H1 (cell line): ENCODE results near the gene IQCE. TPM values are rescaled to one million over a fixed set of nuclear protein-coding genes. Genes with fewer than 3 reads are reported as not detected.

Source experiments
- polyA plus RNA-seq, 7 experiments: library from polyadenylated mRNA; depleted of rRNA in 3 of 7; stranded (reverse) in 5 of 7; unstranded in 2 of 7; fragments of >200 nt in 5 of 7; fragments of 200-250 nt in 2 of 7; gene quantifications; 1 replicate in 5 of 7; 2 replicates in 1 of 7; 4 replicates in 1 of 7; pipeline versions ENCODE4 v1.2.1 to v1.2.3, GENCODE V29; 2011 to 2013; ENCODE audit warnings: missing spikeins in 2 of 7, mixed read lengths in 2 of 7
- total RNA-seq: library from RNA; stranded (reverse); fragmentation: NEBNext Ultra II Directional; extraction: Animal tissue kit (Norgen Biotek cat#: 25700); gene quantifications from 2 replicates; pipeline ENCODE4 v1.2.1, GENCODE V29; 2021
- TF ChIP-seq, protein P1 (sequence below): IDR thresholded peaks from 2 replicates; pipeline ENCODE4 v1.6.1; 2011; ENCODE audit warnings: low read depth, mild to moderate bottlenecking, low read length; ENCODE audit not compliant: insufficient read depth

IQCE gene
- total and polyA plus RNA-seq, 2 of the 8 experiments (the other 6 are each of a cell fraction or from before 2014, with no cell fraction given), result 2.2 to 4.9 TPM

DNA sequence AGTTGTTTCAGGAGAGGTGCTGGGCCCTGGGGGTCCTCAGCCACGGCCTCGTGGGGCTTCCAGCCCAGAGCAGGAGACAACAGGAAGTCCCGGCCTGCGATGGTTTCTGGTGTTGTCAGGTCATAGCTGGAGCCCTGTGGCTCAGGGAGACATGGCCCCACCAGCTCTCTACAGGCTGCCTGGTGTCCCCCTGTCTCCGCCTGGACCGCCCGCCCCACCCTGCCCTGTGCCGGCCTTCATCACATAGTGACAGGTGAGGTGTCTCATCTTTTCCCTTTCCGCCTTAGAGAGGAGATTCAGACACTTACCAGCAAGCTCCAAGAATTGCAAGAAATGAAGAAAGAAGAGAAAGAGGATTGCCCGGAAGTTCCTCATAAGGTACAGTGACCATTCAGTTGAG lies 35.8 kb downstream of the IQCE start (continued):
- TF ChIP-seq, protein P1, sequence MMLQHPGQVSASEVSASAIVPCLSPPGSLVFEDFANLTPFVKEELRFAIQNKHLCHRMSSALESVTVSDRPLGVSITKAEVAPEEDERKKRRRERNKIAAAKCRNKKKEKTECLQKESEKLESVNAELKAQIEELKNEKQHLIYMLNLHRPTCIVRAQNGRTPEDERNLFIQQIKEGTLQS, result no peak
